Measurements from ENCODE around the gene DNAI4. TPM values are rescaled to one million over a fixed set of nuclear protein-coding genes. Genes with fewer than 3 reads are reported as not detected.
A peak's percentile ranks its signal among the peaks of the same experiment; 100 is the strongest.

Gene DNAI4
- total and polyA plus RNA-seq, 10 donors: 0.78 to 8.1 (median 4.9) TPM

- no peak for TF ChIP-seq POLR2AphosphoS5 (IDR thresholded peaks at IDR 0.05)
- TF ChIP-seq CTCF (IDR thresholded peaks at IDR 0.05 in 8 of 11, conservative IDR thresholded peaks at IDR 0.05 in 3 of 11): no peak
- no peak for TF ChIP-seq POLR2A (IDR thresholded peaks at IDR 0.05)
- H3K4me3 ChIP-seq: no peak overlapping the region
- no peak for DNase-seq
- H3K4me1 ChIP-seq: peaks cover 11 to 99% (median 72%) of the 10 kb centered on the region in 6 donors
- peaks cover 0 to 27% (median 6%) of the 10 kb centered on the region in 6 donors for H3K36me3 ChIP-seq
- no peaks in the 10 kb centered on the region for H3K9me3 ChIP-seq
- WGBS, 5 donors: 0 to 50% (median 0%) methylated on average over 1 of the region's 1 CpG
- no peaks in the 10 kb centered on the region for H3K27me3 ChIP-seq (replicated peaks in 1 of 7)
- no peak overlapping the region for H3K27ac ChIP-seq
- intact Hi-C loops (cut with DNase I; ENCODE audit: low total_unique reads): no loop called here
These were observed 13.0 kb upstream of the DNAI4 start for GRCh38 chr1:66937529-66938234.

- intact Hi-C loops (cut with DNase I; ENCODE audit: low total_unique reads): no loop called here
- H3K4me1 ChIP-seq: peaks cover 22 to 92% (median 86%) of the 10 kb centered on the region in 6 donors
These were observed 9.4 kb upstream of the DNAI4 start for GRCh38 chr1:66933887-66934700.

GRCh38 chr1:66932291-66932690 is 7.6 kb upstream of the DNAI4 start:
- no peak for TF ChIP-seq POLR2A (IDR thresholded peaks at IDR 0.05)
- no peak for TF ChIP-seq CTCF (IDR thresholded peaks at IDR 0.05 in 8 of 11, conservative IDR thresholded peaks at IDR 0.05 in 3 of 11)
- TF ChIP-seq POLR2AphosphoS5 (IDR thresholded peaks at IDR 0.05): no peak
- DNase-seq: no peak
- no peaks in the 10 kb centered on the region for H3K27me3 ChIP-seq (replicated peaks in 1 of 7)
- peaks cover 20 to 92% (median 78%) of the 10 kb centered on the region in 6 donors for H3K4me1 ChIP-seq
- intact Hi-C loops (cut with DNase I; ENCODE audit: low total_unique reads): no loop called here
- H3K27ac ChIP-seq: peak overlapping the region in 5 of 8 donors; percentile 4 to 99 (median 98)
- H3K4me3 ChIP-seq: peak overlapping the region in 3 of 8 donors; percentile 73 to 84 (median 80)
- H3K9me3 ChIP-seq: no peaks in the 10 kb centered on the region
- no peaks in the 10 kb centered on the region for H3K36me3 ChIP-seq
- 29 to 48% (median 31%) methylated on average over 2 of the region's 2 CpGs for WGBS, 5 donors

More at GRCh38 chr1:66933887-66934700, 9.4 kb upstream of the DNAI4 start:
- no peak for DNase-seq
- no peaks in the 10 kb centered on the region for H3K36me3 ChIP-seq
- peak overlapping the region in 4 of 8 donors; percentile 10 to 46 (median 16) for H3K4me3 ChIP-seq
- TF ChIP-seq POLR2A (IDR thresholded peaks at IDR 0.05): no peak
- TF ChIP-seq POLR2AphosphoS5 (IDR thresholded peaks at IDR 0.05): no peak
- TF ChIP-seq CTCF (IDR thresholded peaks at IDR 0.05 in 8 of 11, conservative IDR thresholded peaks at IDR 0.05 in 3 of 11): no peak
- WGBS, 5 donors: 52 to 64% (median 56%) methylated on average over 7 of the region's 7 CpGs
- H3K27ac ChIP-seq: peak overlapping the region in 7 of 8 donors; percentile 12 to 99 (median 26)
- no peaks in the 10 kb centered on the region for H3K9me3 ChIP-seq
- no peaks in the 10 kb centered on the region for H3K27me3 ChIP-seq (replicated peaks in 1 of 7)

- H3K4me1 ChIP-seq: peaks cover 25 to 93% (median 78%) of the 10 kb centered on the region in 6 donors
These were observed 6.9 kb upstream of the DNAI4 start for GRCh38 chr1:66931590-66931989.

More at GRCh38 chr1:66931590-66931989, 6.9 kb upstream of the DNAI4 start:
- Histone ChIP-seq H3K27ac (peak overlapping the region in 7 of 8 donors; percentile 95 to 99 (median 98)), H3K27me3 (replicated peaks in 1 of 7) (no peaks in the 10 kb centered on the region), H3K36me3 (no peaks in the 10 kb centered on the region), H3K9me3 (no peaks in the 10 kb centered on the region), H3K4me3 (peak overlapping the region; percentile 17 to 84 (median 72))
- intact Hi-C loops (cut with DNase I; ENCODE audit: low total_unique reads): no loop called here
- TF ChIP-seq POLR2A (IDR thresholded peaks at IDR 0.05) (no peak), POLR2AphosphoS5 (IDR thresholded peaks at IDR 0.05) (no peak), CTCF (IDR thresholded peaks at IDR 0.05 in 8 of 11, conservative IDR thresholded peaks at IDR 0.05 in 3 of 11) (no peak)
- WGBS, 5 donors: 5 to 15% (median 12%) methylated on average over 4 of the region's 4 CpGs
- DNase-seq: no peak

Measured in spleen (tissue), 11 donors.